Hippocampal formation (tissue), 2 donors: ENCODE data around the gene SLC13A2.

Experiments used
- DNase-seq, 2 donors: peaks; one replicate each; lab custom pipeline; 2025; lab: John Stamatoyannopoulos, UW

The SLC13A2 gene

DNA sequence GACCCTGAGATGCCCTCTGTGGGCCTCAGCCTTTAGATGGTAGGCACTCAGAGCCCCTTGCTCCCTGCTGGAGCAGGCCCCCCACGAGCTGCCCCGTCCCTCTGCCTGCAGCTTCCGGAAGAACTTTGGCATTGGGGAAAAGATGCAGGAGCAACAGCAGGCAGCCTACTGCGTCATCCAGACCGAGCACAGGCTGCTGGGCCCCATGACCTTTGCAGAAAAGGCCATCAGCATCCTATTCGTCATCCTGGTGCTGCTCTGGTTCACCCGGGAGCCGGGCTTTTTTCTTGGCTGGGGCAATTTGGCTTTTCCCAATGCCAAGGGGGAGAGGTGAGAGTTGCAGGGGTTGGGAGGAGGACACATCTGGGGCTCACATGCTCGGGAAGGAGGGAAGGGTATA is 20.0 kb downstream of the SLC13A2 start:
- no peak for DNase-seq

DNA sequence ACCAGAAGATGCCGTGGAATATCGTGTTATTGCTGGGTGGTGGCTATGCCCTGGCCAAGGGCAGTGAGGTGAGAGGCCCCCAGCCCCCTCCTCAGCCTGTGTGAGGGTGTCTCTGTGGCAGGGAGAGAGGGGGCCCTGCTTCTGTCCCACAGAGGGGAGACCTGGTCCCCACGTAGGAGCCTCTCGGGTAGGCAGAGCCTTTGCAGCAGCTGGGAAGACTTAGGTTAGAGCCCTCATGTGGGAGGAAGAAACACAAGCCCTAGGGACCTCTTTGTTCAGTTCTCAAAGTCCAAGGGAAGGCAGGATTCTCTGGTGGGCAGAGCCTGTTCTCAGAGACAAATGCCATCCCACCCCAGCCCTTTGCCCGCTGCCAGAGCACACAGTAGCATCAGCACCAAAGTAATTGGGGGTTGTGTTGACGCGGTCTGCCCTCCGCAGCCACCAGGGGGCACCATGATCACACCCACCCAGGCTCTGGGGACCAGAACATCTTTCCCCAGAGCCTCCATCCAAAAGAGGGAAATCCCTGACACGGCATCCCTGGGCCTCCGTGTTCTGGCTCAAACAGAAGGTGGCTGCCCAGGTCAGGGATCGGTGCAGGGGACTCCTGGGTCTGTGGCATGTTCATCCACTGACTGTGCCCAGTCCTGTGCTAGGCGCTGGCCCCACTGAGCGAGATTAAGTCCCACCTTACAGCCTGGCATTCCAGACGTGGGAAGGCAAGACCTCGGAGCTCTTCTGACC is 21.2 kb downstream of the SLC13A2 start:
- DNase-seq, result peak; percentile 37 to 40

DNA sequence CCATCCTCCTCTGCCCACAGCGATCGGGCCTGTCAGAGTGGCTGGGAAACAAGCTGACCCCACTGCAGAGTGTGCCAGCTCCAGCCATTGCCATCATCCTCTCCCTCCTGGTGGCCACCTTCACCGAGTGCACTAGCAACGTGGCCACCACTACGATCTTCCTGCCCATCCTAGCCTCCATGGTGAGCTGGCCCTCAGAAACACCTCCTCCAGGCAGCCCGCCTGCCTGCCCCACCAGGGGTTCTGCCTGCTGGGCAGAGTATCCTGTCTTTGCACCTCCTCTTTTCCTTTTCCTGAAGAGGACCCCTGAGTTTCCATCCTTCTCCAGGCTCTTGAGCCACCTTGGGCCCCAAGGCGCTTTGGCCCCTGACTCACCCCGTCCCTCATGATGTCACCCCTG is 22.2 kb downstream of the SLC13A2 start:
- no peak for DNase-seq

DNA sequence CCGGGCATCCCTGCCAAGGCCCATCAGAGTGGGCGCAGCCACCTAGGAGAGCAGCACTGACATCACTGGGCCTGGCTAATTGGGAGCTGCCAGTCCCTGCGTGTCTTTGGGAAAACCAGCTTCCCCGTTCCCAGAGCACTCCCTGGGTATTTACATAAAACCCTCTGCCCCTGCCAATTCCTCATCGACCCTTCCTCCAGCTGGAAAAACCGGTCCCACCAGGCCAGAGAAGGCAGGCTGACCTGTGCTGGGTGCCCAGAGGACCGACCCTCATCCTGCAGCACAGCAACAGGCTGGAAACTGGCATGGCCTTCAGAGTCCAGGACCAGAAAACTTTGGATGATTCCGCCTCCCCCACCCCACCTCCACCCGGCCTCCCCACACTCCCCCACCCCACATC is 24.5 kb downstream of the SLC13A2 start:
- no peak for DNase-seq

DNA sequence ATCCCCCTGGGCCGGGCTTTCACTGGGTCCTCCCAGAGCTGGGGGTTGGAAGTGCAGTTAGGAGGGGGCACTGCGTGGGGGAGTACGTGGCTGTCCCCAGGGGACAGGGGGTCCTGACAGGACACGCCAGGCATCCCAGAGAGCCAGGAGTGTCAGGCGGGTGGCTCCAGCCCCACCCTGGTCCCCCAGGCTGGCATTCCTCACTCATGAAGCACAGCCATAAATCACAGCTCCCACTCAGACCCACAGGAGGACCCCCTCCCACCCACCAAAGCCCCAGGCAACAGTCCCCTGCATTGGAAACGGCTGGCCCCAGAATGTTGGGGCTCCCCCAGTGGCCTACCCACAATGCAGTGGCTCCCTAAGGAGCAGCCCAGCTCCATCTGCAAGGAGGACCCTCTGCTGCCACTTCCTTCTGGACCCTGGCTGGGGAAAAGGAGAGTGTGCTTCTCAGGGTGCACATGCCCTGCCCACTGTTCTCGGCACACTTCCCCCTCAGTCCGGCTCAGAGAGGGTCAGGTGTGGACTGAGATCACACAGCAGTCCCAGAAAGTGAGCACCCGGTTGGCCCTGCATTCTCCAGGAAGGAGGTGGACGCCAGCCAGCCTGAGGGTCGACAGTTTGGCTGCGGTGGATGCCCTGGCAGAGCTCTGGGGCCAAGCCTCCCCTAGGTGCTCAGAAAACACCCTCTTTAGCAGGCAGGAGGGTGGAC is 25.4 kb downstream of the SLC13A2 start:
- DNase-seq, result no peak

DNA sequence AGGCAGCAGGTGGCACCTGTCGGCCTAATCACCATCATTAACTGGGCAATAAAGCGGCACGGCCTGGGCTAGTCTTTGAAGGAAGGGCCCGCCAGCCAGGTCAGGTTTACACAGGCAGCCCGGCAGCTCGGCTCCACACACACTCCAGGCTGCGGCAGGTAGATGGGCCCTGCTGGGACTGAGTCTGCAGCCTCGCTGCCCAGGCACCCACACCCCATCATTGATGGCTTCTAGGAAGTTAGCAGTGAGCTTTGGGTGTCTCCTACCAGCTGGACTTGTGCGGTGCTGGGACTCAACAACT is 25.9 kb downstream of the SLC13A2 start:
- DNase-seq, result no peak

DNA sequence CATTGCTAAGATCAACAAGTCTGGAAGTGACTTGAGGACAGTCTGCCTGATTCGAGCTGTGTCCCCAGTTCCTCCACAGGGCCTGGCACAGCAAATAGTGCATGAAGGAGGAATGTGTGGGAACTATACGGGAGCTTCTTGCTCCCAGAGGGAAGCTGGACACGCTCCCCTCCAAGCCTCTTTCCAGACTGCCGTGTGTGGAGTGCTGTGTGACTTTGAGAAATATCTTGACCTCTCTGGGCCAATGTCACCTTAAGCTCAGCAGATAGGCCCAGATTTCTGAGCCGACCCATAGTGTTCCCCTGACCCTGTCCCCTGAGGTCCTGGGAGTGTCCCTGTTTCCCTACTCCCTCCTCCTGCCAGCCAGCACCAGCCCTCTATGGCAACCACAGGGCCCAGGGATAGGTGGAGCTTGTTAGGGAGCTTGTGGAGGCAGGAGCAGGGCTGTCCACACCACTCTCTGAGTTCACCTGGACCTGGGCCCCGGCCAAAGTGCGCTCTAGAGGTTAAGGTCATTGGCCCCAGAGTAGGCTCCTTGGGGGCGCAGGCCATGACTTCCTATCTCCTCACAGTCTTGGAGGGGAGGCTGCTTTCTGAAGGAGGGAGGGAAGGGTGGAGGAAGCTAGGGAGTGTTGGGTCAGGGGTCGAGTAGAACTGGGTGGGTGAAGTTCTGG is 26.4 kb downstream of the SLC13A2 start:
- DNase-seq, result no peak

DNA sequence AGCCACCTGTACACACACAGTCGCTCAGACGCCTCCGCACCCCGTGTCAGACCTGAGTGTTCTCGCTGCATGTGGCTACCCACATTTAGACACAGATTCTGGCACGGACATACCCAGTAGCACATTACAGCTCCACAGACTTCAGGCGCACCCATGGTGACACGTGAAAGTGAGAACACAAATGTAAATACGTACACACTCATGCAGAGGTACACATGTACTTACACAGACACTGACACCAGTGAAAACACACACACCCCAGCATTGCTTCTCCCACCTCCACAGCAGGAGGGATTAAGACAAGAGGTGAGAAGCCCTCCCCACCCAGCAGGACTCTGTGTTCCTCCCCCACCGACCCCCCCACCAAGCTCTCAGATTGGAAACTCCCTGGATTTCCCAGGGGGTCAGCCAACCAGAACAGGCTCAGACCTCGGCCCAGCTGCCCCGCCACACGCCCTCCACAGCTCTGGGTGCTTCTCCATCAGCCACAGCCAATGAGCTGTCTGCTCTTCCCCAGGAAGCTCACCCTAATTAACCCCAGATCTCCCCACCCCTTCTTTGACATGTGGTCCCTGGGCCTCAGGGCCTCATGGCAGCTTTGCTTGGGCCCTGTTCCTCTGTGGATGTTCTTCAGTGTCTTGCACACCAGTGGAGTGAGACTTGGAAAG is 27.4 kb downstream of the SLC13A2 start:
- DNase-seq, result no peak

DNA sequence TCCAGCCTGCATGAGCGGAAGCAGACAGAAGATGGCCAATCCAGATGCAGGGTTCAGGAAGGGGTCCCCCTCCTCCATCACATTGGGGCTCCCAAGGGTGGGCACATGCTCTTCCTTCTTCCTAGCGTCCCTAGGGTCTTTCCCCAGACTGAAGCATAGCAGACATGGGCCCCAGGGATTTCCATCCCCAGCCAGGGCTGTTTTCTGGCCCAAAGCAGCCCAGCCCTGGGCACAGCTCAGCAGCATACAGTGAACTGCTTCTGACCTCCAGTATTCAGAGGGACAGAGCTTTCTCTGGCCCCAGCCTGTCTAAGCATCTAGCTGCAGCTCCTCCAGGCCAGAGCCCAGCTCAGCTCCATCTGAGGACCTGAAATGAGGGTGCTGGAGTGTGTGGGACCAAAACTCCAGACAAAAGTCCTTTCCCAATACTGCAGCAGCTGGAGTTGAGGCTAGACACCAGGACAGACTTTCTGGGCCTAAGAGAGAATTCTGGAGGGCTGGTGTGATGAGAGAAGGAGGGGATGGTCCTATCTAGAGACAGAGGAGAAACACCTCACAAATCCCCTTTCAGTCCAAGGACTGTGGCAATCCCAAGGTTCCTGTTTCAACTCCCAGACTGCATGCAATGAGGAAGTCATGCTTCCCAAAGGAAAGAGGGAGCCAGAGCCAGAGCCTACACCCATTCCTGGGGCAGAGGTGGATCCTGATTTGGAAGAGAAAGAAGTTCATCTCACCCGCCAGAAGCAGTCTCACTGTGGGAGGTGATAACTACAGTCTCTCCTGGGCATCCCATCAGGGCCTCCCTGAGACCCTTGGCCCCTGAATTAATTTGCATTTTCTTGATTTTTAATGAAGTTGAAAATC is 28.2 kb downstream of the SLC13A2 start:
- DNase-seq, result no peak

DNA sequence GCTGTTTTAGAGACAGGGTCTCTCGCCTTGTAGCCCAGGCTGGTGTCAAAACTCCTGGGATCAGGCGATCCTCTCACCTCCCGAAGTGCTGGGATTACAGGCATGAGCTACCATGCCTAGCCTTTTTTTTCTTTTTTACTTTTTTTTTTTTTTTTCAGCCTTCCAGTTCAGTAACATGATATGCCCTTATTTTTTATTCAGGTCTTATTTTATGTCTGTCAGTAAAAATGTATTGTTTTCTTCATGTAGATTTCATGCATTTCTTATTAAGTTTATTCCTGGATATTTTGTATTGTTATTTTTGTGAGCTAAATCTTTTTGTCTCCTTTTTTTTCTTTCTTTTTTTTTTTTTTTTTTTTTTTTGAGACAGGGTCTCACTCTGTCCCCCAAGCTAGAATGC is 30.0 kb downstream of the SLC13A2 start:
- DNase-seq, result no peak

DNA sequence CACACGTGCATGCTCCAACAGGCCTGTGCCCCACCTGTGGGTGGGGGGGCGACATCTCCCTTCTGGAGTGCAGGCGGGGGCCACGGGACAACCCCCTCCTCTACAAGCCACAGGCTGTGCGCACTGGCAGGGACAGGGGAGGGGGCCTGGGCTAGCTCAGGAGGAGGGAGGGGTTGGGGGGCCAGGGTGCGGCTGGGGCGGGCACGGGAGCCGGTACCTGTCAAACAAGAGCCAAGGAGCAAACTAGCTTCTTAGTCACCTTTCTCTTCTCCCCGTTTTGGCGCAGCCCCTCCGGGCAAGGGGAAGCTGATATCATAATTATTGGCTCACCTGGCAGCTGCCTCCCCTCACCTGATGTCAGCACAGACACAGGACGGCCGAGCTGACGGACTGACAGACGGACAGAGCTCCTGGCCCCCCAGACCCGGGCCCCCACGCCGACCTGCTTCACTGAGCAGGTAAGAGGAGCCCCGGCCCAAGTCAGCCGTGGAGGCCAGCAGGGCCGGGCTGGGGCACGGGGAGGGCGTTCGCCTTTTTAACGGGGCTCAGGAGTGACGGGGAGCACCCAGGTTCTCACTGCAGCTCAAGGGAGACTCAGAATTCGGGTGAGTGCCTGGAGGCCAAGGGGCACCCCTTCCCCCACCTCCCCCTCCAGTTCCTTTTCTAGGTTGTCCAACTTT is 32.7 kb downstream of the SLC13A2 start, which contains the start of gene FOXN1:
Gene FOXN1 (plus strand): TSS at position 363 of the 680 bp plus-strand sequence. CDS start 17,622 bp downstream, outside the sequence.
- no peak for DNase-seq

DNA sequence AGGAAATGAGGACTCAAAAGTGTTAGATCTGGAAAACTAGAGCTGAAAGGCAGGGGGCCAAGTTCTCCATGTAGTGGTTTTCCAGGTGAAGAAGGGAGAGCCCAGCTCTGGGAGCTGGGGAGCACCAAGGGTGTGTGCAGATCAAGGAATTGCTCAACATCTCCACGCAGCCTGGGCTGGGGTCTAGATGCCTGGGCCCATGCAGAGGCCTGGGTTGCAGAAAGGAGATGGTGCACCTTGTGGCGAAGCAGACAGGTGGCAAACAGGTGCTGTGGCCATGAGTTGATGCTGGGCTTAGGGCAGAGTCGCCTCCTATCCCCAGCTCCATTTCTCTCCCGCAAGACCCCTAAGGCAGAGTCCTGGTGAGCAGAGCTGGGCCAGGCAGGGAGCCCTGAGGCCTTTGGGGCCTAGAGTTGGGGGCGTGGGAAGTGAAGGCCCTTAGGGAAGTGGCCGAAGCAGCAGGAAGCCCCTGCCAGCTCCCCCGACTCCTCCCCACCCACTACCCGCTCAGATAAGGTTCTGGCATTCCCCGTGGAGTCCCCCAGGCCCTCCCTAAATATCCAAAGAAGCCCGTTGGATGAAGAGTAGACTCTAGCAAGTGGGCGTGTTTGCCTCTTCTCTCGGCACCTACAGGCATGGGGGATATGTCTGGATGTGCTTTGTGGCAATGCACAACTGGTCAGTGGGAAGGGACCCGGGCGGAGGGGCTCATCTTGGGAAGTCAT is 33.5 kb downstream of the SLC13A2 start:
- no peak for DNase-seq

DNA sequence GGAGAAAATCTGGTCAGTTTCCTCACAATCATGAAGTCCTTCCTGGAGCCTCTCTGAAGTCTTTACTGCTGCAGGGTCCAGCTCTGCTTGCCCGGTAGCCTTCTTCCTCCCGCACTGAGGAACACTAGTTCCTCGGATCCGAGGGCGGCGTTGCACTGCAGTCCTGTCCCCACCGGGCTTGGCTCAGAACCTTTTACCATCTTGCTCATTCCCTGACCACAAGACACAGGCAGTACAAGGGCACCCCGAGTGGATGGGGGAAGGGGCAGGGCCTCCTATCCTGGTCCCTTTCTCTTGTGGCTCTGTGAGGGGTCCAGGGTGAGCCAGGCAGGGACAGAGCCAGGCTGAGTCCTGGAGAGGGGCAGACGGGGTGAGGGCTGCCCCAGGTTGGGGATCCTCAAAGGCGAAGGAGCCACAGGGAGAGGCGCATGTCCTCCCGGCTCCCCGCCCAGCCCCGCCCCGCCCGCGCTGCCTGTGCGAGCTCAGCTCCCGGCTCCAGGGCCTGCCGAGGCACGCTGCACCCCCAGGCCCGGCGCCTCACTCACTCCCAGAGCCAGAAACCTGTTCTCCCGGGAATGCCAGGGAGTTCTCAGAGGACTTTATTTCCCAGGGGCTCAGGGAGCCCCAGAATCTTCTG is 34.2 kb downstream of the SLC13A2 start:
- no peak for DNase-seq

DNA sequence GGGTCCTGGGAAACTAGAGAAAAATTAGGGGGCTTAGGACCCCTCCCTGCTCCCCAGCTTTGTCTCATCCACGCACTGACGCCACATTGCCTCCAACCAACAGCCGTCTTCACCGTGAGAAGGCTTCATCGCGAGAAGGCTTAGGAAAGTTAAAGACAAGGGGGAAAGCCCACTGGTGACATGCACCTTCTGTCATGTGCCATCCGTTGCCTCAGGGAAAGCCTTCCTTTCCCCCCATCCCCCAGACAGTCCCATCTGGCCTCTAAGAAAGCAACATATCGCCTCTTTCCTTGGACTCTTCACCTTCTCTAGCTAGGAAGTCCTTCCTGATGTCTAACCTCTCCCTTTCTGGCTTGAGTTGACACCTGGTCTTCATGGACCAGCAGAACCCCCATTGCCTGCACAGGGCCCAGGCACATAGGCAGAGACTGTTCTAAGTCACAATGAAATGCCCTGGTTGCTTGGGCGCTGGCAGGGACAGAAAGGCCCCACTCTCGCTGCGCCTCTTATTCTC is 34.8 kb downstream of the SLC13A2 start:
- no peak for DNase-seq

DNA sequence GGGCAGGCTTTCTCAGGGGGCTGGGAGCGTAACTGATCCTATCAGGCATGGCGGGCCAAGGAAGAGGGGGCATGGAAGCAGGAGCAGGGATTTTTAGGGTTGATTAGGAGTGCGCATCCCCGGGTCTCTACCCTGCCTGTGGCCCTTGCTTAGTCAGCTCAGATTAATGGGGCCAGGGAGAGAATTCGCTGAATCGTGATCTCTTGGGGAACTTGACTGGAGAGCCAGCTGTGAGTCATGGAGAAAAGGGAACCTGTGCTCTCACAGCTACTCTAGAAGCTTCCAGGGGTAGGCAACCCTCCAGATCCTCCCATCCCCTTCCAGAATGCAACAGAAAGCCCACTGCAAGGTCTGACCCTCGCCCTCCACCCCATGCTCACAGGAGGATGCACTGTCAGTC is 36.3 kb downstream of the SLC13A2 start:
- DNase-seq, result no peak

DNA sequence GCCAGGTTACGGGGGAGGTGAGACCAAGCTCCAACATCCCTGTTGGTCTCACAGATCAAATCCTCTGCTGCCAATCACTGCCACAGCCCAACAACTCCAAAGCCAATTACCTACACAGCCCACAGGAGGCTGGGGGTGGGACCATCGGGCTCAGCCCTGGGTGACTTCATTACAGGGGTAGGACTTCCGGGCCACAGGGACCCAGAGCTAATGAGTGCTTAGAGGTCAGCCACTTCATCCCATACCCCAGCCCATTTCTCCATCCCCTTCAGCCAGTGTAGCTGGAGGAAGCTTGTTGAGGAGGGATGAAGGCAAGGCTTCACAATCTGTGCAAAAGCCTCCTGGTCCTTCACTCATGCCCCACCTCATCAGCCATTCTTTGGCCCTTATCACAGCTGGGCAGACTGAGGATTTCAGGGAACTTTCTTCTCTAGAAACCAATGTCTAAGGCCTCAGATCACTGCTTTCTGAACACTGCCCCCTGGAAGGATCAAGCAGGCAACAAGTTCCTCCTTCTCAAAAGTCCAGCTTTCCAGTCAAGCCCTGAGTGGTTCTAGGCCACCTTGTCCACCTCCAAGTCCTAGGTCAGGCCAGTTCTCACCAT is 38.5 kb downstream of the SLC13A2 start:
- DNase-seq, result no peak

DNA sequence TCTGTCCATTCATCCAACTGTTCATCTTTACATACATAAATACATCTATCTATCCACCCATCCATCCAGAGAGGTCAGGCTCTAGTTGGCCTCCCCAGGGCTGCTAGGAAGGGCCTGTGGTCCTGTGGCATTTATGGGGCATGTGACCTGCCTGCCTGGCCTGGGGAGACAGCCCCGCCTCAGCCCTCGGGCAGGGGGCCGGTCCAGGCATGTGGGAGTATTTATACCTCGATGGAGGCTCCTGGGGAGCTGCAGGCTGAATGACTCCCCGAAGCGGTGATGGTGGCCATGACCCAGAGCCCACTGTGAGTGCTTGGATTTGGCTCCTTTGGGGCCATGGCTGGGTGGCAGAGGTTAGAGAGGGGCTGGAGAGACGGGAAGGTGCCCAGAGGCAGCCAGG is 40.0 kb downstream of the SLC13A2 start:
- DNase-seq, result no peak

DNA sequence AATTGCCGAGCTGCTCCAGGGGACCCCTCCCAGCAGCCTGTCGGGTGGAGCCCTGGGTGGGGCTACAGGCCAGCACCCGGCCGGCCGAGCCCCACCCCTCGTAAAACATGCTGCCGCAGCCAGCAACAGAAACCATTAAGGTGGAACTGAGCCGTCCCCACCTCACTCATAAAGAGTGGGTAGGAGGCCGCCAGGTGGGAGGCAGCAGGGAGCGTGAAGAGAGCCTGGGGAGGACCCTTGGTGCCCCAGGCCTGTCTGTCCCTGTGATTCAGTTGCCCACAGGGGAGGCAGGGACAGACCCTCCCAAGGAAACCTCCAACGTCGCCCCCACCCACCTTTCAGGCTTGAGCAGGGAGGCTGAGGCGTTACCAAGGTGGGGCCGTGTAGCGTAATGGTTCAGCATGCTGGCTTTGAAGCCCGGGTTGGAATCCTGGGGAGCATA is 41.1 kb downstream of the SLC13A2 start:
- DNase-seq, result no peak

DNA sequence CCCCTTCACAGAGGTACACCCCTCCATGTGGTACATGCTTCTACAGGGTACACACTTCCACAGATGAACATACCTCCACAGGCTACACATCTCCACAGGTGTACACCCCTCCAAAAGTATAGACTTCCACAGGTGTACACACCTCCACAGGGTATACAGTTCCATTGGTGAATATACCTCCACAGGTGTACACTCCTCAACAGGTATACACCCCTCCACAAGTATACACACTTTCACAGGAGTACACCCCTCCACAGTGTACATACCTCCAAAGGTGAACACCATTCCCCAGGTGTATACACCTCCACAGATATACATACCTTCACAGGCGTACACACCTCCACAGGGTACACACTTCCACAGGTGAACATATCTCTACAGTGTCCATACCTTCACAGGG is 42.1 kb downstream of the SLC13A2 start:
- DNase-seq, result no peak
